Panc1 (cell line): Measurements from ENCODE around the gene GRID2.

Source experiments
- POLR2AphosphoS5 ChIP-seq: IDR thresholded peaks from 2 replicates; pipeline ENCODE4 v1.6.1; 2012; ENCODE audit warnings: mild to moderate bottlenecking, low read depth, low read length, moderate library complexity
- TF ChIP-seq, protein P1 (sequence below): fragments of 450-650 bp; IDR thresholded peaks from 2 replicates; pipeline ENCODE4 v1.5.1; 2017; ENCODE audit warnings: mild to moderate bottlenecking

- TF ChIP-seq, protein P1, sequence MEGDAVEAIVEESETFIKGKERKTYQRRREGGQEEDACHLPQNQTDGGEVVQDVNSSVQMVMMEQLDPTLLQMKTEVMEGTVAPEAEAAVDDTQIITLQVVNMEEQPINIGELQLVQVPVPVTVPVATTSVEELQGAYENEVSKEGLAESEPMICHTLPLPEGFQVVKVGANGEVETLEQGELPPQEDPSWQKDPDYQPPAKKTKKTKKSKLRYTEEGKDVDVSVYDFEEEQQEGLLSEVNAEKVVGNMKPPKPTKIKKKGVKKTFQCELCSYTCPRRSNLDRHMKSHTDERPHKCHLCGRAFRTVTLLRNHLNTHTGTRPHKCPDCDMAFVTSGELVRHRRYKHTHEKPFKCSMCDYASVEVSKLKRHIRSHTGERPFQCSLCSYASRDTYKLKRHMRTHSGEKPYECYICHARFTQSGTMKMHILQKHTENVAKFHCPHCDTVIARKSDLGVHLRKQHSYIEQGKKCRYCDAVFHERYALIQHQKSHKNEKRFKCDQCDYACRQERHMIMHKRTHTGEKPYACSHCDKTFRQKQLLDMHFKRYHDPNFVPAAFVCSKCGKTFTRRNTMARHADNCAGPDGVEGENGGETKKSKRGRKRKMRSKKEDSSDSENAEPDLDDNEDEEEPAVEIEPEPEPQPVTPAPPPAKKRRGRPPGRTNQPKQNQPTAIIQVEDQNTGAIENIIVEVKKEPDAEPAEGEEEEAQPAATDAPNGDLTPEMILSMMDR, result no peak
- no peak for TF ChIP-seq POLR2AphosphoS5
These were observed 665.2 kb downstream of the GRID2 start for GRCh38 chr4:92968996-92969395.
